DMS153 (cell line): ENCODE data around the gene AGAP1.
A peak's percentile ranks its signal among the peaks of the same experiment; 100 is the strongest.

Source experiments
- DNase-seq: peaks from one replicate; lab custom pipeline; 2025; lab: John Stamatoyannopoulos, UW

AGAP1 gene

GRCh38 chr2:235710933-235711332 lies 217.1 kb downstream of the AGAP1 start:
- no peak for DNase-seq

- DNase-seq = no peak
Measured at GRCh38 chr2:235711527-235711926, 217.7 kb downstream of the AGAP1 start.

GRCh38 chr2:235712176-235712575 lies 218.3 kb downstream of the AGAP1 start:
- no peak for DNase-seq

GRCh38 chr2:235713189-235713588 lies 219.3 kb downstream of the AGAP1 start:
- no peak for DNase-seq

GRCh38 chr2:235715601-235716000 lies 221.8 kb downstream of the AGAP1 start:
- DNase-seq = no peak

GRCh38 chr2:235716875-235717496 lies 223.1 kb downstream of the AGAP1 start:
- peak; percentile 57 for DNase-seq

- no peak for DNase-seq
Measured at GRCh38 chr2:235719146-235719942, 225.5 kb downstream of the AGAP1 start.

- no peak for DNase-seq
Measured at GRCh38 chr2:235721625-235722024, 227.8 kb downstream of the AGAP1 start.

- DNase-seq = no peak
Measured at GRCh38 chr2:235722869-235723268, 229.0 kb downstream of the AGAP1 start.

GRCh38 chr2:235723371-235723770 lies 229.5 kb downstream of the AGAP1 start:
- no peak for DNase-seq

GRCh38 chr2:235723811-235724465 lies 230.1 kb downstream of the AGAP1 start:
- no peak for DNase-seq

- no peak for DNase-seq
Measured at GRCh38 chr2:235725016-235725489, 231.2 kb downstream of the AGAP1 start.

- no peak for DNase-seq
Measured at GRCh38 chr2:235725841-235726240, 232.0 kb downstream of the AGAP1 start.

GRCh38 chr2:235726554-235726953 lies 232.7 kb downstream of the AGAP1 start:
- no peak for DNase-seq

GRCh38 chr2:235727174-235727573 lies 233.3 kb downstream of the AGAP1 start:
- no peak for DNase-seq

- DNase-seq = no peak
Measured at GRCh38 chr2:235727891-235728799, 234.3 kb downstream of the AGAP1 start.

- DNase-seq = no peak
Measured at GRCh38 chr2:235728800-235729556, 235.1 kb downstream of the AGAP1 start.

- no peak for DNase-seq
Measured at GRCh38 chr2:235729557-235729947, 235.7 kb downstream of the AGAP1 start.

- no peak for DNase-seq
Measured at GRCh38 chr2:235730115-235730514, 236.3 kb downstream of the AGAP1 start.

- DNase-seq = no peak
Measured at GRCh38 chr2:235733761-235734160, 239.9 kb downstream of the AGAP1 start.

GRCh38 chr2:235734168-235734567 lies 240.3 kb downstream of the AGAP1 start:
- DNase-seq = no peak
